HepG2 (cell line): ENCODE measurements around the gene TEAD3. TPM values are rescaled to one million over a fixed set of nuclear protein-coding genes. Genes with fewer than 3 reads are reported as not detected.

ENCODE experiments used
- DPF2 ChIP-seq: sonication (generic); formaldehyde crosslinking; IDR thresholded peaks from 2 replicates; pipeline ENCODE4 v1.4.0; 2020; ENCODE audit warnings: mild to moderate bottlenecking, low read depth, missing genetic modification reagents, borderline replicate concordance
- ERF ChIP-seq: IDR thresholded peaks from 2 replicates; pipeline ENCODE4 v1.6.1; 2018; ENCODE audit warnings: missing biosample characterization, missing genetic modification reagents
- MED8 ChIP-seq: sonication (generic); formaldehyde crosslinking; IDR thresholded peaks from 2 replicates; pipeline ENCODE4 v1.8.1; 2023; ENCODE audit warnings: mild to moderate bottlenecking, missing genetic modification reagents; ENCODE audit not compliant: insufficient replicate concordance
- NR2F6 ChIP-seq, 2 experiments: IDR thresholded peaks; 2 replicates each; pipeline ENCODE4 v1.6.1; 2016; ENCODE audit warnings: antibody characterized with exemption in 1 of 2, mild to moderate bottlenecking in 1 of 2
- ONECUT2 ChIP-seq: sonication (generic); formaldehyde crosslinking; IDR thresholded peaks from 2 replicates; pipeline ENCODE4 v1.4.0; 2020; ENCODE audit warnings: missing genetic modification reagents
- PTBP1 ChIP-seq: fragments of 200-400 bp; formaldehyde crosslinking; IDR thresholded peaks from 2 replicates; pipeline ENCODE4 v1.6.1; 2018; ENCODE audit warnings: low read length, low read depth; ENCODE audit not compliant: poor library complexity, severe bottlenecking
- SMARCE1 ChIP-seq: fragments of 450-650 bp; IDR thresholded peaks from 2 replicates; pipeline ENCODE4 v1.6.1; 2017; ENCODE audit warnings: borderline replicate concordance
- ZBTB38 ChIP-seq: sonication (generic); formaldehyde crosslinking; IDR thresholded peaks from 2 replicates; pipeline ENCODE4 v1.5.1; 2020; ENCODE audit warnings: mild to moderate bottlenecking, missing genetic modification reagents
- ZNF331 ChIP-seq: sonication (generic); formaldehyde crosslinking; IDR thresholded peaks from 2 replicates; pipeline ENCODE4 v1.4.0; 2020; ENCODE audit warnings: missing genetic modification reagents
- ZNF619 ChIP-seq: sonication (generic); formaldehyde crosslinking; IDR thresholded peaks from 2 replicates; pipeline ENCODE4 v1.4.0; 2020; ENCODE audit warnings: mild to moderate bottlenecking, missing genetic modification reagents
- polyA plus RNA-seq, 8 experiments: library from polyadenylated mRNA; depleted of rRNA in 3 of 8; stranded (reverse) in 7 of 8; unstranded in 1 of 8; fragments of >200 nt; fragmentation: Illumina TruSeq in 4 of 8; extraction: Trizol in 4 of 8; gene quantifications; 2 replicates each; pipeline versions ENCODE4 v1.2.1 to v1.2.3, GENCODE V29; 2011 to 2016; ENCODE audit warnings: low read depth in 4 of 8, missing spikeins in 1 of 8, mixed read lengths in 1 of 8; ENCODE audit not compliant: insufficient read depth in 1 of 8
- total RNA-seq, 5 experiments: library from RNA; depleted of rRNA; stranded (reverse); fragments of >200 nt; fragmentation: Illumina TruSeq; extraction: Trizol; gene quantifications; 2 replicates each; pipeline ENCODE4 v1.2.3, GENCODE V29; 2016; ENCODE audit warnings: low read depth in 1 of 5
- TF ChIP-seq, protein P1 (sequence below): sonication (generic); formaldehyde crosslinking; IDR thresholded peaks from 2 replicates; pipeline ENCODE4 v1.8.0; 2022; ENCODE audit warnings: mild to moderate bottlenecking, missing genetic modification reagents; ENCODE audit not compliant: insufficient replicate concordance
- TF ChIP-seq, protein P2 (sequence below): IDR thresholded peaks from 2 replicates; pipeline ENCODE4 v1.6.1; 2016
- TF ChIP-seq, protein P3 (sequence below): sonication (generic); formaldehyde crosslinking; IDR thresholded peaks from 2 replicates; pipeline ENCODE4 v1.8.1; 2022; ENCODE audit warnings: mild to moderate bottlenecking, missing genetic modification reagents
- TF ChIP-seq, protein P4 (sequence below): sonication (generic); formaldehyde crosslinking; IDR thresholded peaks from 2 replicates; pipeline ENCODE4 v1.5.0; 2020; ENCODE audit warnings: mild to moderate bottlenecking, missing genetic modification reagents, borderline replicate concordance

Gene TEAD3
- total and polyA plus RNA-seq, 2 of the 13 experiments (the other 11 are each of a cell fraction or from before 2014, with no cell fraction given), result 15.1 to 16.5 TPM

DNA sequence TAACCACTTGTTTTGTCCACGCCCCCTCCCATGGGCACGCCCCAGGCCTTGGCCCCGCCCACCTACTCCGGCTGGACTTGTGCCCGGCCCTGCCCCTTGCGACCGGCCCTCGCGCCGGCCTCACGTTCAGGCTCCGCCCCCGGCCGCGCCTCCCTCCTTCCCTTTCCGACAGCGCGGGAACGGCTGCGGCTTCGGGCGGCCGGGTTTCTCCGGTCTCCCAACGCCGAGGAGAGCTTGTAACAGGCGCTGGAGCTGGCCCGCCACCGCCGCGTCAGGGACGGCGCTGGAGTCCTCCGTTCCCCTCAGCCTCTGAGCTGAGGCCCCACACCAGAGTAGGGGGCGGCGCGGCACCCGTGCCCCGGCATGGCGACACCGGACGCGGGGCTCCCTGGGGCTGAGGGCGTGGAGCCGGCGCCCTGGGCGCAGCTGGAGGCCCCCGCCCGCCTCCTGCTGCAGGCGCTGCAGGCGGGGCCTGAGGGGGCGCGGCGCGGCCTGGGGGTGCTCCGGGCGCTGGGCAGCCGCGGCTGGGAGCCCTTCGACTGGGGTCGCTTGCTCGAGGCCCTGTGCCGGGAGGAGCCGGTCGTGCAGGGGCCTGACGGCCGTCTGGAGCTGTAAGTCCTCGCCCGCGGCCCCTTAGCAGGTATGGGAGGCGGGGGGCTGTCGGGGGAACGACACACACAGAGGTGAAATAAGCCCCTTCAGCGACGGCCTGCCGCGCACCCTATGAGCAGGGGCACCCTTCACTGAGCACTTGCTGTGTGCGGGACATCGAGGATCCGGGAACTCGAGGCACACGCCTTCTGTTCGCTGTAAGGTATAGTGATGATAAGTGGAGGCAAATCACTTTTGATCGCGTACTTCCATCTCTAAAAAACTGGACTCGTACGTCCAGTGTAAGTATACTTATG, 44.4 kb downstream of the TEAD3 start, which contains the start of gene FANCE (continued):
- TF ChIP-seq, protein P1, sequence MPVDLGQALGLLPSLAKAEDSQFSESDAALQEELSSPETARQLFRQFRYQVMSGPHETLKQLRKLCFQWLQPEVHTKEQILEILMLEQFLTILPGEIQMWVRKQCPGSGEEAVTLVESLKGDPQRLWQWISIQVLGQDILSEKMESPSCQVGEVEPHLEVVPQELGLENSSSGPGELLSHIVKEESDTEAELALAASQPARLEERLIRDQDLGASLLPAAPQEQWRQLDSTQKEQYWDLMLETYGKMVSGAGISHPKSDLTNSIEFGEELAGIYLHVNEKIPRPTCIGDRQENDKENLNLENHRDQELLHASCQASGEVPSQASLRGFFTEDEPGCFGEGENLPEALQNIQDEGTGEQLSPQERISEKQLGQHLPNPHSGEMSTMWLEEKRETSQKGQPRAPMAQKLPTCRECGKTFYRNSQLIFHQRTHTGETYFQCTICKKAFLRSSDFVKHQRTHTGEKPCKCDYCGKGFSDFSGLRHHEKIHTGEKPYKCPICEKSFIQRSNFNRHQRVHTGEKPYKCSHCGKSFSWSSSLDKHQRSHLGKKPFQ, result peak; percentile 65
- TF ChIP-seq DPF2 (CRISPR knock-in tag) (no peak), ZBTB38 (CRISPR knock-in tag) (peak; percentile 14; the same call in 1 of the 2 replicates), ZNF331 (peak; percentile 49; the same call in 1 of the 2 replicates), SMARCE1 (no peak), NR2F6 (IDR thresholded peaks at IDR 0.05) (no peak), NR2F6 (CRISPR knock-in tag; IDR thresholded peaks at IDR 0.05) (peak; percentile 44; the same call in 1 of the 2 replicates), MED8 (CRISPR knock-in tag) (peak; percentile 44), PTBP1 (no peak), ONECUT2 (0 out of 2 replicates have a peak, but pooled peaks have one; percentile 24), ERF (CRISPR knock-in tag) (peak; percentile 63), ZNF619 (CRISPR knock-in tag) (peak; percentile 34)
- TF ChIP-seq, protein P2, sequence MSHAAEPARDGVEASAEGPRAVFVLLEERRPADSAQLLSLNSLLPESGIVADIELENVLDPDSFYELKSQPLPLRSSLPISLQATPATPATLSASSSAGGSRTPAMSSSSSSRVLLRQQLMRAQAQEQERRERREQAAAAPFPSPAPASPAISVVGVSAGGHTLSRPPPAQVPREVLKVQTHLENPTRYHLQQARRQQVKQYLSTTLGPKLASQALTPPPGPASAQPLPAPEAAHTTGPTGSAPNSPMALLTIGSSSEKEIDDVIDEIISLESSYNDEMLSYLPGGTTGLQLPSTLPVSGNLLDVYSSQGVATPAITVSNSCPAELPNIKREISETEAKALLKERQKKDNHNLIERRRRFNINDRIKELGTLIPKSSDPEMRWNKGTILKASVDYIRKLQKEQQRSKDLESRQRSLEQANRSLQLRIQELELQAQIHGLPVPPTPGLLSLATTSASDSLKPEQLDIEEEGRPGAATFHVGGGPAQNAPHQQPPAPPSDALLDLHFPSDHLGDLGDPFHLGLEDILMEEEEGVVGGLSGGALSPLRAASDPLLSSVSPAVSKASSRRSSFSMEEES (CRISPR knock-in tag), result peak; percentile 62; the same call in 1 of the 2 replicates
- TF ChIP-seq, protein P3, sequence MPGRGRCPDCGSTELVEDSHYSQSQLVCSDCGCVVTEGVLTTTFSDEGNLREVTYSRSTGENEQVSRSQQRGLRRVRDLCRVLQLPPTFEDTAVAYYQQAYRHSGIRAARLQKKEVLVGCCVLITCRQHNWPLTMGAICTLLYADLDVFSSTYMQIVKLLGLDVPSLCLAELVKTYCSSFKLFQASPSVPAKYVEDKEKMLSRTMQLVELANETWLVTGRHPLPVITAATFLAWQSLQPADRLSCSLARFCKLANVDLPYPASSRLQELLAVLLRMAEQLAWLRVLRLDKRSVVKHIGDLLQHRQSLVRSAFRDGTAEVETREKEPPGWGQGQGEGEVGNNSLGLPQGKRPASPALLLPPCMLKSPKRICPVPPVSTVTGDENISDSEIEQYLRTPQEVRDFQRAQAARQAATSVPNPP (CRISPR knock-in tag), result peak; percentile 98
- TF ChIP-seq, protein P4, sequence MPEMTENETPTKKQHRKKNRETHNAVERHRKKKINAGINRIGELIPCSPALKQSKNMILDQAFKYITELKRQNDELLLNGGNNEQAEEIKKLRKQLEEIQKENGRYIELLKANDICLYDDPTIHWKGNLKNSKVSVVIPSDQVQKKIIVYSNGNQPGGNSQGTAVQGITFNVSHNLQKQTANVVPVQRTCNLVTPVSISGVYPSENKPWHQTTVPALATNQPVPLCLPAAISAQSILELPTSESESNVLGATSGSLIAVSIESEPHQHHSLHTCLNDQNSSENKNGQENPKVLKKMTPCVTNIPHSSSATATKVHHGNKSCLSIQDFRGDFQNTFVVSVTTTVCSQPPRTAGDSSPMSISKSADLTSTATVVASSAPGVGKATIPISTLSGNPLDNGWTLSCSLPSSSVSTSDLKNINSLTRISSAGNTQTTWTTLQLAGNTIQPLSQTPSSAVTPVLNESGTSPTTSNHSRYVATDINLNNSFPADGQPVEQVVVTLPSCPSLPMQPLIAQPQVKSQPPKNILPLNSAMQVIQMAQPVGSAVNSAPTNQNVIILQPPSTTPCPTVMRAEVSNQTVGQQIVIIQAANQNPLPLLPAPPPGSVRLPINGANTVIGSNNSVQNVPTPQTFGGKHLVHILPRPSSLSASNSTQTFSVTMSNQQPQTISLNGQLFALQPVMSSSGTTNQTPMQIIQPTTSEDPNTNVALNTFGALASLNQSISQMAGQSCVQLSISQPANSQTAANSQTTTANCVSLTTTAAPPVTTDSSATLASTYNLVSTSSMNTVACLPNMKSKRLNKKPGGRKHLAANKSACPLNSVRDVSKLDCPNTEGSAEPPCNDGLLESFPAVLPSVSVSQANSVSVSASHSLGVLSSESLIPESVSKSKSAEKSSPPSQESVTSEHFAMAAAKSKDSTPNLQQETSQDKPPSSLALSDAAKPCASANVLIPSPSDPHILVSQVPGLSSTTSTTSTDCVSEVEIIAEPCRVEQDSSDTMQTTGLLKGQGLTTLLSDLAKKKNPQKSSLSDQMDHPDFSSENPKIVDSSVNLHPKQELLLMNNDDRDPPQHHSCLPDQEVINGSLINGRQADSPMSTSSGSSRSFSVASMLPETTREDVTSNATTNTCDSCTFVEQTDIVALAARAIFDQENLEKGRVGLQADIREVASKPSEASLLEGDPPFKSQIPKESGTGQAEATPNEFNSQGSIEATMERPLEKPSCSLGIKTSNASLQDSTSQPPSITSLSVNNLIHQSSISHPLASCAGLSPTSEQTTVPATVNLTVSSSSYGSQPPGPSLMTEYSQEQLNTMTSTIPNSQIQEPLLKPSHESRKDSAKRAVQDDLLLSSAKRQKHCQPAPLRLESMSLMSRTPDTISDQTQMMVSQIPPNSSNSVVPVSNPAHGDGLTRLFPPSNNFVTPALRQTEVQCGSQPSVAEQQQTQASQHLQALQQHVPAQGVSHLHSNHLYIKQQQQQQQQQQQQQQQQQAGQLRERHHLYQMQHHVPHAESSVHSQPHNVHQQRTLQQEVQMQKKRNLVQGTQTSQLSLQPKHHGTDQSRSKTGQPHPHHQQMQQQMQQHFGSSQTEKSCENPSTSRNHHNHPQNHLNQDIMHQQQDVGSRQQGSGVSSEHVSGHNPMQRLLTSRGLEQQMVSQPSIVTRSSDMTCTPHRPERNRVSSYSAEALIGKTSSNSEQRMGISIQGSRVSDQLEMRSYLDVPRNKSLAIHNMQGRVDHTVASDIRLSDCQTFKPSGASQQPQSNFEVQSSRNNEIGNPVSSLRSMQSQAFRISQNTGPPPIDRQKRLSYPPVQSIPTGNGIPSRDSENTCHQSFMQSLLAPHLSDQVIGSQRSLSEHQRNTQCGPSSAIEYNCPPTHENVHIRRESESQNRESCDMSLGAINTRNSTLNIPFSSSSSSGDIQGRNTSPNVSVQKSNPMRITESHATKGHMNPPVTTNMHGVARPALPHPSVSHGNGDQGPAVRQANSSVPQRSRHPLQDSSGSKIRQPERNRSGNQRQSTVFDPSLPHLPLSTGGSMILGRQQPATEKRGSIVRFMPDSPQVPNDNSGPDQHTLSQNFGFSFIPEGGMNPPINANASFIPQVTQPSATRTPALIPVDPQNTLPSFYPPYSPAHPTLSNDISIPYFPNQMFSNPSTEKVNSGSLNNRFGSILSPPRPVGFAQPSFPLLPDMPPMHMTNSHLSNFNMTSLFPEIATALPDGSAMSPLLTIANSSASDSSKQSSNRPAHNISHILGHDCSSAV (CRISPR knock-in tag), result no peak
